Activated CD8-positive, alpha-beta memory T cell treated with anti-CD3 and anti-CD28 coated beads for 4 hours (primary cell): ENCODE measurements around the gene HOXC6.
"Not testable (repeated sequence)": the region's sequence is repeated elsewhere in the genome, so short reads cannot be mapped to it uniquely, and the experiment has no call there.

Source experiments
- DNase-seq, 2 donors: peaks; one replicate each; pipeline ENCODE4 v3.0.0-alpha.2; 2020; ENCODE audit warnings: low read depth in 2 of 2

The HOXC6 gene

DNA sequence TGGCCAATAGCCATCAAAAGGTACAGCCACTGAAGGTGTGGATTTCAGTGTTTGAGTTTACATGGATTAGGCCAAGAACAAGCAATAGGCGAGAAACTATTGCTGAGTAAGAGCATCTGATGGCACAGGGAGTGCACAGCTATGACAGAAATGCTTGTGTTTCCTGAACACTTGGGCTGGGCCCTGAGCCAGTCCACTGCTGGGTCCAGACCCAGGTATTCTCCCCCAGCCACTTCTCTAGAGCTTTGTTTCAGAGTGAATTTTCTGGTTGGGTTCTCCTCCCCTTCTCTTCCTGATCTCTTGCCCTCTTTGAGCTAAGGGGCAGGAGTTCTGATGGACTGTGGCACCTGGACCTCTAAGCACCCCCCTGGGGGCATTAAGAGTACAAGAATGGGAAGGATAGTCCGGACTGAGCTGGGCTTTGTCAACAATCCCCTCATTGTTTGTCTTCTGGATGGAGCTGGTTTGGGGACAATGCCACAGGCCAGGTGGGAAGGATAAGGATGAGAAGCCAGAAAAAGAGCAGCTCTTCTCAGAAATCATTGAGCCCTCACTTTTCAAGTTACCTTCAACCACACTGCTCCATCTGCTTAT is 13.0 kb downstream of the HOXC6 start:
- DNase-seq: no peak

DNA sequence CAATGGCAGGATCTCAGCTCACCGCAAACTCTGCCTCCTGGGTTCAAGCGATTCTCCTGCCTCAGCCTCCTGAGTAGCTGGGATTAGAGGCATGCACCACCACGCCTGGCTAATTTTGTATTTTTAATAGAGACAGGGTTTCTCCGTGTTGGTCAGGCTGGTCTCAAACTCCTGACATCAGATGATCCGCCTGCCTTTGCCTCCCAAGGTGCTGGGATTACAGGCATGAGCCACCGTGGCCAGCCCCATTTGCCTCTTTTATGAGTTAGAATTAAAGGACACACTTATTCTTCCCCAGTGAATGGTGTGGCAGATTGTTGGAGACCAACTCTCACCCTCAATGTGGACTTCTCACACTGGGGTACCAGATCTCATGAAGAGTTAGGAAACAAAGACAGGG is 13.8 kb downstream of the HOXC6 start:
- not testable (repeated sequence) for DNase-seq

DNA sequence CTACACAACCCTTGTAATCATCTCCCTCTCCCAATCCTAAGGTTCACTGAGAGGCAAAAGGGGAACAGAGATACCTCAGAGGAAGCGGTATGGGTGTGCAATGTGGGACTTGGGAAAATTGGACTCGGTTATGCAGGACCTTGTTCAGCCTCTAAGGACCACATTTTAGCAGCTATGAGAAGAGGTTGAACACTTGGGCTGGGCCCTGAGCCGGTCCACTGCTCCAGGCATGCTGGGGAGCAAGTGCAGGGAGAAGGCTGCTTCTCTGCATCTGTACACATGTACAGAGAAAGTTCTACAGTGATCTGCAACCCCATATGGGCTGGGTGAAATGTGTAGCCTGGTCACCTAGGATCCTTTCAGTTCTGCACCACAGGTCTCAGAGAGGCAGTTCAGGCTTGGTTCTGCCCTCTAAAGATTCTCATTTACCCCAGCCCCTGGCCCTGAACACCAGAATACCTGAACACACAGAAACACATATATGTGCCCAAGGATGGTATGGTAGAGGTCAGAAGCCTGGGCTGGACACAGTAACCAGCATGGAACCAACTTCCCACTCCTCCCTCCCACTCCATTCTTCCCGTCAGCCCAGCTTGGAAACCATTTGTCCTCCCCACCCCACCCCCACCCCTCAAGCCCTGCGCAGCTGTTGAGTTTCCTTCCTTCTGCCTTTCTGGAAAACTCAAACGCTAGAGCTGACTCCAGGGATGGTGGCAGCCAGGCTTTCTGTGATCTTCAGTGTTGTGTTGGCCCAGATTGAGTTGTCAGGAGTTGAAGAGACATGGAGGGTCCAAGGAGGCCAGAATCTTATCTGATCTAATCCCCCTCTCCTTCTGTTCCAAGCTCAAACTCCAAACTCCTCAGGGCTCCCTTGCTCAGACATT is 15.0 kb downstream of the HOXC6 start:
- no peak for DNase-seq

DNA sequence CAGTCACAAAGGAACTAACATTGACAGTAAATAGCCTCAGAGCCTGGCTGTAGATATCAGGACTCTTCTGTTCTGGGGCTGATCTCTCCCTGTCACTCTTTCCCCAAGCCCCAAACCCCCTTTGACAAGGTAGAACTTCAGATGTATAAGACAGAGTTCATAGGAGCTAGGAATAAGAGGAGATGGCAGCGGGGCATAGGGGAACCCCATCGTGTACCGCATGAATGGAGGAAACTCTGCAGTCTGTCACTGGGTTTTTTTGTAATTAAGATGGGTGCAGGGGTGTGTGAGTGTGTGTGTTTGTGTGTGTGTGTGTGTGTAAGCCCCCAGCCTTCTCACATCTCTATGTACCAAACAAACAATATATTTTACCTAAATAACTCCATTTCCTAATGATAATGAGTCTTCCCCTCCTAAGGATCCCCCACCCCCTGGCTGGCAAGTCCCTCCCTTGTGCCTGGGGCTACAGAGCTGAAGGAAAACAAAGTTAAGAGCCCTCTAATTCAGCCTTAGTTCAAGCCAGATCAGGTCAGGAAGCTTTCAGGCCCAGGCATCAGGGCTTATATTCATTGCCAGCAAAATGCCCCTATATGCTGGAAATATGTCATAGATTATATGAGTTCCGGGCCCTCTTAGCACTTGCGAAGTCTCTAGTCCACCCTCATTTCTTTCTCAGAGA is 16.3 kb downstream of the HOXC6 start:
- no peak for DNase-seq

DNA sequence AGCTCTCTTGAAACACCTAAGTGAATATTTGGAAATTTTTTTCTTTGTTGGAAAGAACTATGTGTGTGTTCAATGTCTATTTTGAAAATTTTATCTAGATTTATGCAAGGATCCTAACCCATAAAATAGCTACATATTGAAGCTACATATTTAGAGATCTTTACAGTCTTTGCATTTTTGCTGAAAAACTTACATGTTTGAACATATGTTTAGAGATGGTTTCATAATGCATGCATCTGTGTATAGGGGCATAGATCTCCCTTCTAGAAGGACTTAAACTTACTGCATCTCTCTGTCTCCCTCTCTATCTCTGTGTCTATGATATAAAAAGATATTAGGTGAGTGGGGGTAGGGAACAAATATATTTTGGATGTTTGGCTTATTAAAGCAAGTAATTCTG is 17.2 kb downstream of the HOXC6 start:
- no peak for DNase-seq

DNA sequence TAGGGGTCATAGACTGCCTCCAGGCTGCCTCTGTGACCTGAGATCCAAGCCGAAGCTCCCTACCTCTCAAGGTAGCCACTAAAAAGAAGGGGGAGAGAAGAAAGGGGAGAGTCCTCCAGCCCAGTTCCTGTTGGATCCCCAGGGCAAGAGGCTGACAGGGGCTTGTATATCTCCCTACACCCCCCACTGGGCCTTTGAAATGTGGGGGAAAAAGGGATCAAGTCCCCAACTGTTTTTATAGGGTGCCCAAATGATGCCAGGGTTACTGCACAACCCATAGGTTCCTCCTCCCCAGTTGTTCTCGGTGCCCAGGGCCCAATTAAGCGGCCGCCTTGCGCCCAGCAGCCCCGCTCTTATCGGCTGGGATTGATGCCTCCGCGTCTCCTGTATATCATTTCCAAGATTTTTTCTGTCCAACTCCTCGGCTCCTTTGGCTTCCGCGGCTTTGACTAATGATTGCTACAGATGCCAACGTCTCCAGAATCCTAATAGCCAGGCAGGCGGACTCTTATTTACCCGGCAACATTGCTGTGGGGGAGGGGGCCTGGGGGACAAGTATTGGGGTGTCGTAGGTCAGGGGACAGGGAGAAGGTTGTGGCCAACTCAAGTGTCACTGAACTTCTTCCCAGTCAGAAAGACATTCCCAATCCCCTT is 17.8 kb downstream of the HOXC6 start:
- no peak for DNase-seq

DNA sequence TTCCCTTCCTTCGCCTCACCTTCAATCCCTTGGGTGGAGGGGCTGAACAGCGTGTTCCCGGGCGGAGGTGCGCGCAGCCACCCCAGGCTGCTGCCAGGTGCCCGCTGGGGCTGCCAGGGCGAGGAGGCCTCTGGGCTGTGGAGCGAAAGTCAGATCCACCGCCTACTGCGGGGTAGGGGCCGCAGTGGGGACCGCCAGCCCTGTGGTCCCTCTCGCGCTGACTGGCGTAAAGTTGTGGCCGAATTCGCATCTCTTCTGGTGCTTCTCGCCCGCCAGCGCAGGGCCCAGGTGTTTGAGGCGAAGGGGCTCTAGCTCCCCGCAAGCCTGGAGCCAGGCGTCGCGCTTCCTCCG is 18.5 kb downstream of the HOXC6 start:
- DNase-seq: no peak

DNA sequence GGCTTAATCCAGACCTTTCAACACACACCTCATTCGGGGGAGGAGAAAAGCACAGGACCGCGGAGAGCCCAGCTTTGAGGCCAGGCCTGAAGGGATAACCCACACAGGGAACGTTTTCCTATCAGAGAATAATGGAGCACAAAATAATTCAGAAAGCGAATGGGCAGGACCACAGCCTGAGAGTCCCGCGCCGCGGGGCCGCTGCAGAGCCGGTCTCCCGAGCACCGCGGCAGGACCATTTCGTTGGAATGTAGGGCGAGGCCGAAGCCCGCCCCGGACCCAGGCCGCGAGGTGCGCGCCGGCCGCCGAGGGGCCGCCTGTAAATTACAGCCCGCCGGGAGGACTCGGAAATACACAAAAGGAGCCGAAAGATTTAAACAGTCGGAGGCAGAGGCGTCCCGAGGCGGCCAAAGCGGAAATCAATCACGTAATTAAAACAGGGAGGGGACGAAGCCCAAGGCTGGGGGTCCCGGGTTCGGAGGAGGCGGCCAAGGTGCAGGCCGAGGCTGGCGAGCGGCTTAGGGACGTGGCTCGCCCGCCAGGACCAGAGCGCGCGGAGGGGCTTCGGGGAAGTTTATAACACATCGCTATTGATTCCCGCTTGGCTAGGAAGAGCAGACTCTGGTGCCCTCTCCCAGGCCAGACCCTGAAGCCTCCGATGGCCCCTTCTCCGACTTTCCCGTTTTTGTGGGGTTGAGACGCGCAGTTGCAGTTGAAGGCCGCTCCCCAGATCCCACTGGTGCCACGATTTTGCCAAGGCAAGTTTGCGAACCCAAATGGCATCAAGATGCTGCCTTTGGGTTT is 19.1 kb downstream of the HOXC6 start:
- DNase-seq: no peak

DNA sequence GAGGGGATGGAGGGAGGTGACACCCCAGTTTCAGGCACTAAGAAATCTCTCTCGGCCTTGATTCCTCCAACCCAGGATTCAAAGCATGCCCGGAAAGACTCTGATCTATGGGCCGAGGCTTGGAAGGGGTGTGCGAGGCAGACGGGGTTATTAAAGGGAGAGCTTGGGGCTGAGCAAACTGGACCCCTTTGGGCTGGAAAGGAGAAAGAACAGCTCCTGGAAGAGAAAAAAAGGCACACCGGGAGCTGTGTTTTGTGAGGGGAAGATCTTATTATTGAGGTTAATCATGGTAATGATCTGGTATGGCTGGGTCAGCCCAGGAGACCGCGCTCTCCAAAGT is 19.7 kb downstream of the HOXC6 start:
- no peak for DNase-seq

DNA sequence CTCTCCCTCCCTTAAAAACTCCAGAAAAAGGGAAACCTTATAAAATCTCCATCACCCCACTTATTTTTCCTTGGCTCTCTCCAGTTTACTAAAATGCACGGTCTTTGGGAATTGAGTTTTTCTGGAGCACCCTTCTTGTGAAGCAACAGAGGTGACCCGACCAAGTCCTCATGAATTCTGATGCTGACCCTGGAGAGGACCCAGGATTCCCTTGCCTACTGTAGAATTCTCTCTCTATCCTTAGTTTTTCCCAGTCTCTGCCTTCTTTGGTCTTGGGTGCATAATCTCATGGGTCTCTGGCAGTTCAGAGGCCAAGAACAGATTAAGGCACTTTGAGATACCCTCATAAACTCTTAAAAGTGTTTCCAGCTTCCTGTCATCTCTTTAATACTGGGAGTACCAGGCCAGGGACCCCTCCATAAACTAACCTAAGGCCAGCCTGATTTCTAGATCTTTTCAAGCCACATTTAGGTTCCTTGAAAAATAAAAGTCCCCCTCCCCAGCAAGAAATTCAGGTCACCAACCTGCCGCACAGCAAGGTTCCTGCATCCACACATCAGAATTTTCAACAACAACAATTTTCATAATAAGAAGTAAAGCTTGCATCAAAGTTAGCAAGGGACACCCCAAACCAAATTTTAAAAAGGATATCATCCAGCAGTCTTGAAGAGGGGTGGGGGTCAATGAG is 20.3 kb downstream of the HOXC6 start:
- no peak for DNase-seq

DNA sequence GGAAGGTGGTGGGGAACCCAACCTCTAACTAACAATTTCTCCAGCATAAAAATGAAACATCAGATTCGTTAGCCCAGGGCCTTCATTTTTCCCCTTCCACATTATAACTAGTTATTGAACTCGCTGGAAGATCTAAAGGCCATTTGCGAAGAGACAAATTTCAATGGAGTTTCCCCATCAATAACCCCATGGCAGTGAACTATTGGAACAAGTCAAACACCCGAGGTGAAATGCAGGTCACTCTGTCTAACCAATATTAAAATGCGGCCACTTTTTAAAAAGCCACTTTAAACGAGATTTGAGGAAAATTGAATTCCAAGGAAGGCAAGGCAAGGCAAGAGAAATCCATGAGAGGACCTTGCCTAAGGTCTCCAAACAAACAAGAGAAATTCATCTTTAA is 20.9 kb downstream of the HOXC6 start:
- DNase-seq: no peak

DNA sequence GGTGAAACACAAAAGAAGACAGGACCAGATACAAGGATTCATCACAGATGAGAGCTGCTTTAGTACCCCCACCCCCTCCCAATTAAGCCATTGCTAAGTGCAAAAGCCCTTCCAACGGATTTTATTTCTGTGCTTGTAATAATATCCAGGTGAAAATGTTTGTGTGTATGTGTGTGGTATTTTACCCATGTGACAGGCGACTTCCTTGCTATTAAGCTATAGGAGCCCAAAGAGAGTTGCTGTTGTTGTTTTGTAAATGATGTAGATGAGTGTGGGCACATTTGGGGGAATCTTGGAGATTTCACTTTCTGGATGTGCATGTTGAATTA is 22.2 kb downstream of the HOXC6 start:
- no peak for DNase-seq

DNA sequence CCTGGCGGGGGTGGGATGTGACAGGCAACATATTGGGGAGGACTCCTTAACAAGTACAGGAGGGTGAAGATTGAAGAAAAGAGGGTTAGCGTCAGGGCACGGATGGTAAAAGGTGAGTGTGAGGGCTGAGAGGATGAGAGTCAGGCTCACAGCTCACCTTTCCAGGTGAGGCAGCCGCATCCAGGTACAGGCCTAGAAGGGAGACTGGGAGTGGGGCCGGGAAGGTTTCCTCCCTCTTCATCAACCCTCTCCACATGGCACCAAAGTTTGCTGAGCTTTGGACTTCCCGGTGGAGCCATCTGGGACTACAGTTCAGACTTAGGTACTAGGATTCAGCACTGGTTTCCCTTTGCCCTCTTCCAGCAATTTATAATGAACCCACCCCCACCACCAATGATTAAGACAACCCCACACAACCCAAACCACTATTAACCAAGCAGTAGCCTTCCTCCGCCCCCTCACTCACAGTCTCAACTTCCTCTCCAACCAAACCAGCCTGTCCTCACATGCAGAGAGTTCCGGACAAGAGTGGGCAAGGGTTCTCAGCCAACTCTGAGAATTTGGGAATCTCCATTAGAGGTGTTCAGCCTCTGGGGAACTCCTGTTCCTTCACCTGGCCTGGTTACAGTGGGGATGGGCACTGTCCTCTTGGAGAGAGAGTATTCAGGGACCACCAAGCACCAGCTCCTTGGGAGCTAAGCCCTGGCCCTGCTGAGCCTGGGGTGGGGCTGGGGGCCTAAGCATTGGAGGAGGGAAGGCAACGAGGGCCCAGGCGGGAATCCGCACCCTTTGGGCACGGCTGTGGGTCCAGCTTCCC is 23.0 kb downstream of the HOXC6 start:
- no peak for DNase-seq

DNA sequence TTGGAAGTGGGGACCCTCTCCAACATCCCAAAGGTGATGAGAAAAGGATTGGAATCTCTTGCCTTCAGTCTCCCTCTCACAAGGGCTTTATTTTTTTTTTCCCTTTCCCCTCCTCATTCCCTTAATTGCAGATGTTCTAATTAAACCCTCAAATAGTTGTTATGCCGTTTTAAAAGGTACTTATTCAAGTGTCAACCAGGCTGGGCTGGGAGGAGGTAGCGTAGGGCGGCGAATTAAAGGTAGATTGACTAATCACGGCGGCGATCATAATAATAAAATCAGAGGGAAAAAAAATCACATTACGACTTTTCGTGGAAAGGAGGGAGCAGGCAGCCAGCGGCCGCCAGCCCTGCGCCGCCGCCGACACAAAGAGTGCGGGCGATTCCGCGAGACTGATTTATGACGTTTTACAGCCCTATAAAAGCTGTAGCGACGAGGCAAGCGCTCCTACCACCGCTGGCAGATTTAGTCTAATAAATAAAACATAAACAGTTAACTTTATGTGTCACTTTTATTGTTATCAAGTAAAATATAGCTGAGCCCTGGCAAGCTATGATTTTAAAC is 23.7 kb downstream of the HOXC6 start:
- DNase-seq: no peak

DNA sequence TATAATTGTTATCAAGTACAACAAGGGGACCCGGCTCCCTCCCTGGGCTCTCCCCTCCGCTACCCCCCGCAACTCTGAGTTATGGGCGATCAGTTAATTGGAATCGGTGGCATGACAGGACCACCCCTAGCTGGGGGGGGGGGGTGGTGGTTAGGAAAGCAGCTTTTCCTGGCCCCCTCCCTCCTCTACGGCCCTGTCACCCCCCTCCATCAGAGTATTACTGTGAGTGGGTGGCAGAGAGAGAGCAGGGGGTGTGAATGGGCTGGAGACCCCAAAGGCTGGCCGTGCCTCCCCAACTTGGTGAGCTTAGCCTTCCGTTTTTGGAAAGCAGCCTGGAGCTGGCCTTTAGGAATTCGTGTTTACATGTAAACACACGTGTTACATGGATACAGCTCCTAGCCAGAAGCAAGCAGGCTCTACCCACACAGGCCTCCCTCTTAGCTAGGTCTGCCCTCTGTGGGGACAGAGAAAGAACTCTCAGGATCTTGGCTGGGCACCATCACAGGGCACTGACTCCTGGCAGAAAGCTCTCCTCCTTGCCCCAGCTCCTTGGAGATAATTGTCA is 24.3 kb downstream of the HOXC6 start:
- DNase-seq: no peak

DNA sequence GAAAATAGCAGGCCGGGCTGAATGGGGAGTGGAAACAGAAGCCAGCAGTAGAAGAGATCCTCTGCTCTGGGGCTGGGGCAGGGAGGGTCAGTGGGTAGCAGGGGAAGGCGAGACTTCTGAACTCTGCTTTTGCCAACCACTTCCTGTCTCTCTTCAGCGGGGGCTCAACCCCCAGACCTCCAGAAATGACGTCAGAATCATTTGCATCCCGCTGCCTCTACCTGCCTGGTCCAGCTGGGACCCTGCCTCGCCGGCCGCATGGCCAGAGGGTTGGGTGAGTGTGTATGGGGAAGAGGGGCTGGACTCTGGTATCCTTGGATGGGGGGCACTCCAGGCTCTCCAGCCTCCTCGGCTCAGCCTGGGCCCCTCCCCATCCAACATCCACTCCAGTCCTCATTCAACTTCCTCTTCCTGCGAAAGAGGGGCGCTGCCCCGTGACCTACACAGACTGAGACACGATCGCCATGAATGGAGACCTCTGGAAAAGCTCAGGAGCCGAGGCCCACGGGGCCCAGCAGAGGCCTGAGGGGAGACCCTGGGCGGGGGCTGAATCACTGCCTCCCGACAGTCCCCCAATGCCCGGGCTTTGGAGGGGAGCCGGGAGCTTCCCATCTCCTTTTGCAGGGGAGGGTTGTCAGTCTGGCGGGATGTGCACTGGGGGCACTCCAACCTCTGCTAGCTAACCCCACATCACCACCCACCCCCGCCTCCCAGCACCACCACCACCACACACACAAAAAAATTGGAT is 24.9 kb downstream of the HOXC6 start:
- DNase-seq: peak in 1 of 2 donors; percentile 5

DNA sequence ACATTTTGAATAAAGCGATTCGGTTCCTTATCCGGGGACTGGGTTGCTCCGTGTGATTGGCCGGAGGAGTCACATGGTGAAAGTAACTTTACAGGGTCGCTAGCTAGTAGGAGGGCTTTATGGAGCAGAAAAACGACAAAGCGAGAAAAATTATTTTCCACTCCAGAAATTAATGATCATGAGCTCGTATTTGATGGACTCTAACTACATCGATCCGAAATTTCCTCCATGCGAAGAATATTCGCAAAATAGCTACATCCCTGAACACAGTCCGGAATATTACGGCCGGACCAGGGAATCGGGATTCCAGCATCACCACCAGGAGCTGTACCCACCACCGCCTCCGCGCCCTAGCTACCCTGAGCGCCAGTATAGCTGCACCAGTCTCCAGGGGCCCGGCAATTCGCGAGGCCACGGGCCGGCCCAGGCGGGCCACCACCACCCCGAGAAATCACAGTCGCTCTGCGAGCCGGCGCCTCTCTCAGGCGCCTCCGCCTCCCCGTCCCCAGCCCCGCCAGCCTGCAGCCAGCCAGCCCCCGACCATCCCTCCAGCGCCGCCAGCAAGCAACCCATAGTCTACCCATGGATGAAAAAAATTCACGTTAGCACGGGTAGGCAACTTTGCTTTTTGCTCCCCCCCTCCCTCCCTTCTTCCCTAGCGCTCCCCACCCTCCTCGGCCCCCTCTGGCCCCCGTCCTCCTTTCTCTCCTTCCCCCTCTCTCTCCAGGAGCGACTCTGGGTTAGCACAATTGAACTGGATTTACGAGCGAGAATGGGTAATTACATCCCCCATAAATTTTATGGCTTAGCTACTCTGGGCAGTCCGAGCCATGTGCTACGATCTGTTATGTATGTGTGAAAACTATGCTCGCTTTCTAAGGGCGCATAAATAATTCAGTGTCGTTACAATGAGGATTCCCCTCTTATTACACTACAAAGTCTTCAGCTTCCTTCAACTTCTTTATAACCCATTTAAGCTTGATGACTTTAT is 25.8 kb downstream of the HOXC6 start, which contains the start of gene HOXC4:
Gene HOXC4, plus strand, starts transcription at position 85 of the 991 bp plus-strand sequence. Its CDS starts 88 bp downstream, at position 173.
- no peak for DNase-seq

DNA sequence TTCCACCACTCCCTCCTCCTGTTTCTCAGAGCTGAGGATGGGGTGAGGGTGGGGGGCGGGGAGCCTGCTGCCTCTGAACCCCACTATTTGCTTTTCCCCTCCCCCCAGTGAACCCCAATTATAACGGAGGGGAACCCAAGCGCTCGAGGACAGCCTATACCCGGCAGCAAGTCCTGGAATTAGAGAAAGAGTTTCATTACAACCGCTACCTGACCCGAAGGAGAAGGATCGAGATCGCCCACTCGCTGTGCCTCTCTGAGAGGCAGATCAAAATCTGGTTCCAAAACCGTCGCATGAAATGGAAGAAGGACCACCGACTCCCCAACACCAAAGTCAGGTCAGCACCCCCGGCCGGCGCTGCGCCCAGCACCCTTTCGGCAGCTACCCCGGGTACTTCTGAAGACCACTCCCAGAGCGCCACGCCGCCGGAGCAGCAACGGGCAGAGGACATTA is 26.5 kb downstream of the HOXC6 start:
- DNase-seq: no peak
